Activated CD4-positive, alpha-beta memory T cell treated with anti-CD3 and anti-CD28 coated beads, Interleukin-2, amount 10 ng/mL, durations not matched to agents 7 days and 5 days (primary cell): ENCODE results near the gene SAPCD1. TPM values are rescaled to one million over a fixed set of nuclear protein-coding genes. Genes with fewer than 3 reads are reported as not detected.

Experiments used
- CTCF ChIA-PET: fragments of 350-600 bp; sonication (Branson Sonifier 250); formaldehyde crosslinking; loops from one replicate; lab custom pipeline; 2021; ENCODE audit warnings: antibody characterized with exemption, inconsistent platforms; lab: Charles Lee
- POLR2A ChIA-PET: fragments of 350-600 bp; sonication (Branson Sonifier 250); formaldehyde crosslinking; loops from one replicate; lab custom pipeline; 2021; ENCODE audit warnings: antibody characterized with exemption; lab: Charles Lee
- DNase-seq: peaks from one replicate; pipeline ENCODE4 v3.0.0-alpha.2; 2020
- H3K27ac Mint-ChIP-seq: one replicate; pipeline ENCODE4 v1.8.0; 2021; ENCODE audit warnings: mild to moderate bottlenecking, mixed read lengths
- H3K27me3 Mint-ChIP-seq: one replicate; pipeline ENCODE4 v1.8.0; 2021; ENCODE audit warnings: mixed read lengths
- H3K36me3 Mint-ChIP-seq: one replicate; pipeline ENCODE4 v1.8.0; 2021; ENCODE audit warnings: low read depth, mixed read lengths
- H3K4me1 Mint-ChIP-seq: one replicate; pipeline ENCODE4 v1.8.0; 2021; ENCODE audit warnings: mixed read lengths
- H3K4me3 Mint-ChIP-seq: one replicate; pipeline ENCODE4 v1.8.0; 2021; ENCODE audit warnings: mild to moderate bottlenecking, mixed read lengths
- H3K9me3 Mint-ChIP-seq: one replicate; pipeline ENCODE4 v1.8.0; 2021; ENCODE audit warnings: mixed read lengths
- total RNA-seq, 2 experiments: library from RNA; stranded (reverse); gene quantifications; one replicate each; pipeline ENCODE4 v1.2.3, GENCODE V29; 2021

SAPCD1 gene
- total RNA-seq, 2 experiments from 2014 or later = 10.7 to 14.6 TPM

- Mint-ChIP-seq H3K36me3 (peaks cover 31% of the 10 kb centered on the region), H3K9me3 (no peaks in the 10 kb centered on the region), H3K27ac (no peak overlapping the region), H3K27me3 (peaks cover 4% of the 10 kb centered on the region), H3K4me3 (no peak overlapping the region), H3K4me1 (peaks cover 43% of the 10 kb centered on the region)
- no peak for DNase-seq
- ChIA-PET CTCF (interaction anchor here (1.0 kb wide), 1 partner anchor 14 kb away, joined by 3 read pairs; no protein-coding TSS in a partner anchor), POLR2A (interaction anchor here (0.8 to 5.5 kb wide), 3 partner anchors 13 to 98 kb away, joined by 3 to 58 read pairs (median 4); partner anchors contain the start of gene CLIC1)
Observed at GRCh38 chr6:31723980-31724691, 38.3 kb upstream of the SAPCD1 start.

- H3K4me1 Mint-ChIP-seq = peaks cover 55% of the 10 kb centered on the region
- DNase-seq = no peak
- no peak overlapping the region for H3K27ac Mint-ChIP-seq
- ChIA-PET CTCF (interaction anchor here (1.5 to 2.1 kb wide), 2 partner anchors 14 to 105 kb away, joined by 3 to 15 read pairs; partner anchors contain the start of gene MSH5), POLR2A (interaction anchor here (0.9 to 5.5 kb wide), 7 partner anchors 11 to 103 kb away, joined by 3 to 58 read pairs (median 3); partner anchors contain the start of genes ABHD16A, CLIC1 and MSH5)
- H3K36me3 Mint-ChIP-seq = peaks cover 41% of the 10 kb centered on the region
- H3K27me3 Mint-ChIP-seq = peaks cover 4% of the 10 kb centered on the region
- no peak overlapping the region for H3K4me3 Mint-ChIP-seq
- H3K9me3 Mint-ChIP-seq = no peaks in the 10 kb centered on the region
Observed at GRCh38 chr6:31725502-31726350, 36.7 kb upstream of the SAPCD1 start.

- Mint-ChIP-seq H3K4me1 (peaks cover 67% of the 10 kb centered on the region), H3K36me3 (peaks cover 55% of the 10 kb centered on the region), H3K4me3 (peak overlapping the region; percentile 60), H3K9me3 (no peaks in the 10 kb centered on the region), H3K27me3 (no peaks in the 10 kb centered on the region), H3K27ac (peak overlapping the region; percentile 80)
- peak; percentile 33 for DNase-seq
- CTCF ChIA-PET = interaction anchor here (1.1 to 5.1 kb wide), 3 partner anchors 11 to 103 kb away, joined by 3 to 31 read pairs (median 15); no protein-coding TSS in a partner anchor
- POLR2A ChIA-PET = interaction anchor here (0.7 to 5.5 kb wide), 10 partner anchors 10 to 93 kb away, joined by 3 to 58 read pairs (median 4); partner anchors contain the start of genes ABHD16A, CLIC1, MSH5 and VARS1
Observed at GRCh38 chr6:31727034-31727716, 35.3 kb upstream of the SAPCD1 start.

GRCh38 chr6:31727717-31728671, 34.5 kb upstream of the SAPCD1 start:
- H3K4me1 Mint-ChIP-seq = peaks cover 69% of the 10 kb centered on the region
- POLR2A ChIA-PET = interaction anchor here (0.9 to 5.5 kb wide), 10 partner anchors 9 to 99 kb away, joined by 3 to 58 read pairs (median 10); partner anchors contain the start of genes ABHD16A, CLIC1, HSPA1B and MSH5
- CTCF ChIA-PET = interaction anchor here (1.1 to 5.5 kb wide), 5 partner anchors 11 to 103 kb away, joined by 3 to 46 read pairs (median 31); partner anchors contain the start of gene MSH5
- peak overlapping the region; percentile 82 for H3K27ac Mint-ChIP-seq
- peaks cover 58% of the 10 kb centered on the region for H3K36me3 Mint-ChIP-seq
- no peaks in the 10 kb centered on the region for H3K27me3 Mint-ChIP-seq
- H3K4me3 Mint-ChIP-seq = peak overlapping the region; percentile 88
- H3K9me3 Mint-ChIP-seq = no peaks in the 10 kb centered on the region
- DNase-seq = no peak

- Mint-ChIP-seq H3K27me3 (no peaks in the 10 kb centered on the region), H3K9me3 (no peaks in the 10 kb centered on the region), H3K36me3 (peaks cover 67% of the 10 kb centered on the region), H3K27ac (peak within 1 kb of the TSS; percentile 82), H3K4me3 (peak within 1 kb of the TSS; percentile 88), H3K4me1 (peaks cover 76% of the 10 kb centered on the region)
- ChIA-PET CTCF (interaction anchor here (0.7 to 5.5 kb wide), 13 partner anchors 10 to 110 kb away, joined by 3 to 46 read pairs (median 7); partner anchors contain the start of genes ABHD16A, HSPA1A, HSPA1B and HSPA1L), POLR2A (interaction anchor here (0.7 to 4.0 kb wide), 16 partner anchors 10 to 108 kb away, joined by 3 to 50 read pairs (median 5); partner anchors contain the start of genes HSPA1B, LSM2, MSH5 and VARS1)
- no peak for DNase-seq
Observed at GRCh38 chr6:31728767-31729514, 33.5 kb upstream of the SAPCD1 start, which contains the start of gene DDAH2. DDAH2 (minus strand) TSS chr6:31729299; CDS start chr6:31729161, 138 bp downstream.

GRCh38 chr6:31729515-31729978, 32.9 kb upstream of the SAPCD1 start:
- H3K27ac Mint-ChIP-seq = peak overlapping the region; percentile 82
- POLR2A ChIA-PET = interaction anchor here (0.7 to 4.0 kb wide), 18 partner anchors 10 to 107 kb away, joined by 3 to 50 read pairs (median 5); partner anchors contain the start of genes HSPA1A, HSPA1B, HSPA1L and LSM2
- DNase-seq = peak; percentile 82
- H3K36me3 Mint-ChIP-seq = peaks cover 73% of the 10 kb centered on the region
- peak overlapping the region; percentile 88 for H3K4me3 Mint-ChIP-seq
- H3K4me1 Mint-ChIP-seq = peaks cover 79% of the 10 kb centered on the region
- CTCF ChIA-PET = interaction anchor here (0.6 to 5.5 kb wide), 15 partner anchors 10 to 161 kb away, joined by 3 to 46 read pairs (median 4); partner anchors contain the start of genes ABHD16A, HSPA1A, HSPA1B and HSPA1L
- no peaks in the 10 kb centered on the region for H3K9me3 Mint-ChIP-seq
- H3K27me3 Mint-ChIP-seq = no peaks in the 10 kb centered on the region

GRCh38 chr6:31729979-31730630, 32.4 kb upstream of the SAPCD1 start:
- CTCF ChIA-PET = interaction anchor here (0.6 to 5.5 kb wide), 18 partner anchors 9 to 160 kb away, joined by 3 to 46 read pairs (median 4); partner anchors contain the start of genes ABHD16A, HSPA1A, HSPA1B and HSPA1L
- Mint-ChIP-seq H3K27ac (peak overlapping the region; percentile 70), H3K4me1 (peaks cover 79% of the 10 kb centered on the region), H3K36me3 (peaks cover 79% of the 10 kb centered on the region), H3K27me3 (no peaks in the 10 kb centered on the region), H3K9me3 (no peaks in the 10 kb centered on the region), H3K4me3 (peak overlapping the region; percentile 88)
- peak; percentile 69 for DNase-seq
- POLR2A ChIA-PET = interaction anchor here (0.9 to 4.0 kb wide), 17 partner anchors 9 to 106 kb away, joined by 3 to 50 read pairs (median 5); partner anchors contain the start of genes HSPA1A, HSPA1B, HSPA1L and LSM2

GRCh38 chr6:31730631-31731086, 31.8 kb upstream of the SAPCD1 start:
- no peaks in the 10 kb centered on the region for H3K9me3 Mint-ChIP-seq
- peaks cover 77% of the 10 kb centered on the region for H3K4me1 Mint-ChIP-seq
- H3K27me3 Mint-ChIP-seq = no peaks in the 10 kb centered on the region
- H3K36me3 Mint-ChIP-seq = peaks cover 82% of the 10 kb centered on the region
- peak overlapping the region; percentile 88 for H3K4me3 Mint-ChIP-seq
- POLR2A ChIA-PET = interaction anchor here (0.7 to 4.0 kb wide), 15 partner anchors 9 to 446 kb away, joined by 3 to 50 read pairs (median 5); partner anchors contain the start of genes HSPA1A, HSPA1B, HSPA1L and LSM2
- CTCF ChIA-PET = interaction anchor here (0.6 to 5.5 kb wide), 11 partner anchors 8 to 159 kb away, joined by 3 to 46 read pairs (median 4); partner anchors contain the start of genes ABHD16A, HSPA1B and MSH5
- peak overlapping the region; percentile 70 for H3K27ac Mint-ChIP-seq
- no peak for DNase-seq

- CTCF ChIA-PET = interaction anchor here (1.1 to 5.5 kb wide), 2 partner anchors 38 to 99 kb away, joined by 5 to 46 read pairs; no protein-coding TSS in a partner anchor
- no peak overlapping the region for H3K4me3 Mint-ChIP-seq
- peak overlapping the region; percentile 47 for H3K27ac Mint-ChIP-seq
- peaks cover 78% of the 10 kb centered on the region for H3K36me3 Mint-ChIP-seq
- peaks cover 69% of the 10 kb centered on the region for H3K4me1 Mint-ChIP-seq
- POLR2A ChIA-PET = interaction anchor here (0.7 to 10.6 kb wide), 5 partner anchors 7 to 99 kb away, joined by 3 to 130 read pairs (median 3); partner anchors contain the start of genes CSNK2B, GPANK1, LY6G6D and MSH5
- H3K27me3 Mint-ChIP-seq = no peaks in the 10 kb centered on the region
- no peak for DNase-seq
- H3K9me3 Mint-ChIP-seq = no peaks in the 10 kb centered on the region
Observed at GRCh38 chr6:31732029-31732428, 30.4 kb upstream of the SAPCD1 start.
